D721Med (cell line): ENCODE measurements around the gene CYP27B1.
A peak's percentile ranks its signal among the peaks of the same experiment; 100 is the strongest.
"Not testable (repeated sequence)": the region's sequence is repeated elsewhere in the genome, so short reads cannot be mapped to it uniquely, and the experiment has no call there.

Experiments
- DNase-seq: peaks from one replicate; pipeline ENCODE4 v3.0.0; 2011; ENCODE audit warnings: low spot score; ENCODE audit not compliant: insufficient read length
- FAIRE-seq: peaks from 2 replicates; lab custom pipeline; 2011; peaks lifted over from hg19 to GRCh38; lab: Jason Lieb, UNC
- CTCF ChIP-seq: IDR thresholded peaks from 2 replicates; pipeline ENCODE4 v1.5.1; 2012; ENCODE audit warnings: mild to moderate bottlenecking, control low read depth; ENCODE audit not compliant: insufficient read depth; ENCODE audit errors: missing control alignments

CYP27B1 gene

GRCh38 chr12:57722716-57723629 lies 43.9 kb downstream of the CYP27B1 start:
- FAIRE-seq (no peak), DNase-seq (peak; percentile 13)
- no peak for TF ChIP-seq CTCF

GRCh38 chr12:57721846-57722608 lies 44.9 kb downstream of the CYP27B1 start:
- not testable (repeated sequence) for FAIRE-seq
- DNase-seq = peak; percentile 5

- no peak for TF ChIP-seq CTCF
- no peak for DNase-seq
- FAIRE-seq = no peak
Measured at GRCh38 chr12:57720606-57721595, 46.0 kb downstream of the CYP27B1 start.

GRCh38 chr12:57719777-57720605 lies 46.9 kb downstream of the CYP27B1 start:
- no peak for FAIRE-seq

GRCh38 chr12:57718641-57719528 lies 48.0 kb downstream of the CYP27B1 start:
- DNase-seq (no peak), FAIRE-seq (no peak)
- TF ChIP-seq CTCF = no peak

More at GRCh38 chr12:57719777-57720605, 46.9 kb downstream of the CYP27B1 start:
- no peak for TF ChIP-seq CTCF
- DNase-seq = no peak

- TF ChIP-seq CTCF = no peak
- FAIRE-seq (no peak), DNase-seq (no peak)
Measured at GRCh38 chr12:57717846-57718640, 48.8 kb downstream of the CYP27B1 start.
